Measurements from ENCODE around the gene EXOSC6.
A peak's percentile ranks its signal among the peaks of the same experiment; 100 is the strongest.

The EXOSC6 gene

GRCh38 chr16:70258946-70259345, 7.2 kb upstream of the EXOSC6 start:
- no peaks in the 10 kb centered on the region for H3K27me3 ChIP-seq
- H3K4me1 ChIP-seq = no peaks in the 10 kb centered on the region
- no peaks in the 10 kb centered on the region for H3K9me3 ChIP-seq (replicated peaks in 1 of 11)
- H3K9ac ChIP-seq = no peak overlapping the region
- H3K4me2 ChIP-seq = no peak overlapping the region
- TF ChIP-seq Cebpa-rat (IDR thresholded peaks at IDR 0.05) = no peak
- H3K36me3 ChIP-seq = peaks cover 98 to 100% (median 100%) of the 10 kb centered on the region in 11 experiments
- no peak overlapping the region for H3K27ac ChIP-seq
- H4K20me1 ChIP-seq = peaks cover 0 to 92% (median 36%) of the 10 kb centered on the region in 11 experiments; a peak in 12 of 22 replicates
- no peak overlapping the region for H3K4me3 ChIP-seq

GRCh38 chr16:70258065-70258464, 6.3 kb upstream of the EXOSC6 start:
- no peaks in the 10 kb centered on the region for H3K4me1 ChIP-seq
- H3K36me3 ChIP-seq = peaks cover 98 to 100% (median 100%) of the 10 kb centered on the region in 11 experiments
- no peak for TF ChIP-seq Cebpa-rat (IDR thresholded peaks at IDR 0.05)
- H3K4me2 ChIP-seq = no peak overlapping the region
- H3K27me3 ChIP-seq = no peaks in the 10 kb centered on the region
- peaks cover 0 to 92% (median 43%) of the 10 kb centered on the region in 11 experiments; a peak in 15 of 22 replicates for H4K20me1 ChIP-seq
- no peak overlapping the region for H3K4me3 ChIP-seq
- no peak overlapping the region for H3K9ac ChIP-seq
- no peaks in the 10 kb centered on the region for H3K9me3 ChIP-seq (replicated peaks in 1 of 11)
- no peak overlapping the region for H3K27ac ChIP-seq

DNA sequence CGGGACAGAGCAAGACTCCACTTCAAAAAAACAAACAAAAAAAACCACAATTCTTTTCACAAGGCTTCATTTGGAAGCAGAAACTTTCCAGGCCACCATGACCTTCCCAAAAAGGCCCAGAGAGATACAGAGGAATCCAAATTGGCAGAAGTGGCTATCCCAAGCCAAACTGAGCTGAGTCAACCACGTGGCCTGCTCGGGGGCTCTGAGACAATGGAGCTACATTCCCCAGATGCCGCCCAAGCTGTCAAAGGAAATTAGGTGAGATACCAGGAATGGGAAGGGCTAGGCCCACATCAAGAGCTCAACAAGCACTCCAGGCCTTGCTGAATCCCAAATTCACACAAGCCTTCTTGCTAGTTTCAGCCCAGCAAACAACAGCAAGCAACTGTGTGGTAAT, 5.7 kb upstream of the EXOSC6 start:
- Histone ChIP-seq H3K27me3 (no peaks in the 10 kb centered on the region), H3K4me3 (no peak overlapping the region), H3K9me3 (replicated peaks in 1 of 11) (no peaks in the 10 kb centered on the region), H3K4me1 (no peaks in the 10 kb centered on the region), H3K27ac (no peak overlapping the region), H4K20me1 (peaks cover 0 to 94% (median 47%) of the 10 kb centered on the region in 11 experiments; a peak in 16 of 22 replicates), H3K36me3 (peaks cover 98 to 100% (median 100%) of the 10 kb centered on the region in 11 experiments), H3K9ac (no peak overlapping the region), H3K4me2 (no peak overlapping the region)
- no peak for TF ChIP-seq Cebpa-rat (IDR thresholded peaks at IDR 0.05)

DNA sequence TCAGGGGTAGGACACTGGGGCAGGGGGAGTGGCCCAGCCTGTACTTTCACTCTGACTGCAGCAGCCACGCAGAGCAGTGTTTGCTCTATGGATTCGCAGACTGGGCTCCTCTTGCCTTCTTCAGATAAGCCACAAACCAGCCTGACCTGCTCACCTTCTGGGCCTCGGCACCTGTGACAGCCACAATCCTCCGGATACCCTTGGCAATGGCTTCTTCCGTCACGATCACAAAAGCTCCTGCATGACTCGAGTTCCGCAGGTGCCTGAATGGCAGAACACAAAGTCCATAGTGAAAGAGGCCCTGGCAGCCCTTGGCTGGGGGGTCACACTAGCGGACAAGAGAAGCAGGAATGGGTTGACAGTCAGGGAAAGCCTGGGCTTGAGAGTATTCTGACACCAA, 3.8 kb upstream of the EXOSC6 start:
- H3K36me3 ChIP-seq = peaks cover 84 to 87% (median 86%) of the 10 kb centered on the region in 11 experiments

GRCh38 chr16:70254965-70255286, 3.2 kb upstream of the EXOSC6 start:
- H4K20me1 ChIP-seq = peaks cover 17 to 85% (median 62%) of the 10 kb centered on the region in 11 experiments; a peak in 21 of 22 replicates
- H3K4me1 ChIP-seq = peaks cover 4 to 5% (median 5%) of the 10 kb centered on the region in 10 experiments
- no peak overlapping the region for H3K27ac ChIP-seq
- no peaks in the 10 kb centered on the region for H3K27me3 ChIP-seq
- H3K36me3 ChIP-seq = peaks cover 79 to 87% (median 84%) of the 10 kb centered on the region in 11 experiments
- TF ChIP-seq Cebpa-rat (IDR thresholded peaks at IDR 0.05) = no peak
- 0 out of 22 replicates have a peak overlapping the region, but pooled peaks of 1 of the 11 experiments have one; percentile 9 for H3K9ac ChIP-seq
- no peaks in the 10 kb centered on the region for H3K9me3 ChIP-seq (replicated peaks in 1 of 11)
- H3K4me2 ChIP-seq = no peak overlapping the region
- H3K4me3 ChIP-seq = no peak overlapping the region

More for the DNA sequence above, 3.8 kb upstream of the EXOSC6 start:
- H3K27ac ChIP-seq = no peak overlapping the region
- no peak overlapping the region for H3K4me3 ChIP-seq
- H4K20me1 ChIP-seq = peaks cover 10 to 85% (median 56%) of the 10 kb centered on the region in 11 experiments; a peak in 21 of 22 replicates
- no peaks in the 10 kb centered on the region for H3K27me3 ChIP-seq
- no peak for TF ChIP-seq Cebpa-rat (IDR thresholded peaks at IDR 0.05)
- H3K9me3 ChIP-seq (replicated peaks in 1 of 11) = no peaks in the 10 kb centered on the region
- no peaks in the 10 kb centered on the region; a peak in 1 of 20 replicates for H3K4me1 ChIP-seq
- H3K4me2 ChIP-seq = no peak overlapping the region
- peak overlapping the region in 1 of 11 experiments; percentile 3; a peak in 1 of 22 replicates for H3K9ac ChIP-seq

GRCh38 chr16:70254180-70254964, 2.6 kb upstream of the EXOSC6 start:
- H4K20me1 ChIP-seq = peaks cover 22 to 88% (median 68%) of the 10 kb centered on the region in 11 experiments; a peak in 21 of 22 replicates
- no peaks in the 10 kb centered on the region for H3K9me3 ChIP-seq (replicated peaks in 1 of 11)
- no peak overlapping the region for H3K4me3 ChIP-seq
- peaks cover 9 to 11% (median 10%) of the 10 kb centered on the region in 10 experiments for H3K4me1 ChIP-seq
- TF ChIP-seq Cebpa-rat (IDR thresholded peaks at IDR 0.05) = no peak
- 0 out of 22 replicates have a peak overlapping the region, but pooled peaks of 1 of the 11 experiments have one; percentile 9 for H3K9ac ChIP-seq
- H3K27ac ChIP-seq = no peak overlapping the region
- H3K27me3 ChIP-seq = no peaks in the 10 kb centered on the region
- no peak overlapping the region for H3K4me2 ChIP-seq
- peaks cover 75 to 87% (median 84%) of the 10 kb centered on the region in 11 experiments for H3K36me3 ChIP-seq

GRCh38 chr16:70253291-70254106, 1.8 kb upstream of the EXOSC6 start:
- Histone ChIP-seq H3K4me1 (peaks cover 11 to 20% (median 19%) of the 10 kb centered on the region in 10 experiments), H3K27ac (no peak overlapping the region), H3K27me3 (no peaks in the 10 kb centered on the region), H3K9ac (no peak overlapping the region), H4K20me1 (peaks cover 31 to 89% (median 70%) of the 10 kb centered on the region in 11 experiments; a peak in 21 of 22 replicates), H3K4me2 (no peak overlapping the region), H3K4me3 (no peak overlapping the region), H3K9me3 (replicated peaks in 1 of 11) (no peaks in the 10 kb centered on the region), H3K36me3 (peaks cover 66 to 87% (median 79%) of the 10 kb centered on the region in 11 experiments)
- TF ChIP-seq Cebpa-rat (IDR thresholded peaks at IDR 0.05) = no peak

GRCh38 chr16:70252355-70252988, 732 bp upstream of the EXOSC6 start:
- Histone ChIP-seq H3K9me3 (replicated peaks in 1 of 11) (no peaks in the 10 kb centered on the region), H3K27ac (no peak overlapping the region), H4K20me1 (peaks cover 41 to 93% (median 60%) of the 10 kb centered on the region in 11 experiments; a peak in 21 of 22 replicates), H3K9ac (0 out of 22 replicates have a peak overlapping the region, but pooled peaks of 1 of the 11 experiments have one; percentile 99), H3K4me3 (no peak overlapping the region), H3K4me2 (no peak overlapping the region), H3K4me1 (peaks cover 11 to 21% (median 19%) of the 10 kb centered on the region in 10 experiments), H3K36me3 (peaks cover 56 to 85% (median 73%) of the 10 kb centered on the region in 11 experiments), H3K27me3 (no peaks in the 10 kb centered on the region)
- TF ChIP-seq Cebpa-rat (IDR thresholded peaks at IDR 0.05) = no peak
